ENCODE measurements around the gene OSBPL3.

DNA sequence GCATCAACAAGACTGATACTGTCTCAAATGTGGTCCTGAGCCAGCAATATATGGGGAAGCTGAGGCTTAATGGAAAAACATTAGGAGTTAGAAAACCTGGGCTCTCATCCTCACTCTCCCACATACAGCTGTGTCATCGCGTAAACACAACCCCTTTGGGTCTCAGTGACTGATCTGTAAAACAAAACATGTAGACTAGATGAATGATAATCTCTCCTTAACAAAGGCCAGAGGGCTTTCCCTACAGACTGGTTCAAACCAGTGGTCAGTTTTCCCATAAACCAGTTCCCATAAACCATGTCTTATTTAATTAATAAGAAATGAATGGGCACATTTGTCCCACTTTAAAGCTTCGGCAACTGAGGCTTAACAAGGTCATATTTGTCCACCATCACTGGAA is 48.1 kb downstream of the OSBPL3 start:
- TF ChIP-seq POLR2A (IDR thresholded peaks at IDR 0.05): no peak
- TF ChIP-seq, protein P1, sequence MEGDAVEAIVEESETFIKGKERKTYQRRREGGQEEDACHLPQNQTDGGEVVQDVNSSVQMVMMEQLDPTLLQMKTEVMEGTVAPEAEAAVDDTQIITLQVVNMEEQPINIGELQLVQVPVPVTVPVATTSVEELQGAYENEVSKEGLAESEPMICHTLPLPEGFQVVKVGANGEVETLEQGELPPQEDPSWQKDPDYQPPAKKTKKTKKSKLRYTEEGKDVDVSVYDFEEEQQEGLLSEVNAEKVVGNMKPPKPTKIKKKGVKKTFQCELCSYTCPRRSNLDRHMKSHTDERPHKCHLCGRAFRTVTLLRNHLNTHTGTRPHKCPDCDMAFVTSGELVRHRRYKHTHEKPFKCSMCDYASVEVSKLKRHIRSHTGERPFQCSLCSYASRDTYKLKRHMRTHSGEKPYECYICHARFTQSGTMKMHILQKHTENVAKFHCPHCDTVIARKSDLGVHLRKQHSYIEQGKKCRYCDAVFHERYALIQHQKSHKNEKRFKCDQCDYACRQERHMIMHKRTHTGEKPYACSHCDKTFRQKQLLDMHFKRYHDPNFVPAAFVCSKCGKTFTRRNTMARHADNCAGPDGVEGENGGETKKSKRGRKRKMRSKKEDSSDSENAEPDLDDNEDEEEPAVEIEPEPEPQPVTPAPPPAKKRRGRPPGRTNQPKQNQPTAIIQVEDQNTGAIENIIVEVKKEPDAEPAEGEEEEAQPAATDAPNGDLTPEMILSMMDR (IDR thresholded peaks at IDR 0.05): no peak

Data from esophagus squamous epithelium (tissue), 4 donors.